Activated CD4-positive, alpha-beta T cell treated with anti-CD3 and anti-CD28 coated beads, Interleukin-2, amount 10 ng/mL, durations not matched to agents 24 days and 14 days (primary cell): ENCODE data around the gene DNM2. TPM values are rescaled to one million over a fixed set of nuclear protein-coding genes. Genes with fewer than 3 reads are reported as not detected.

Source experiments
- DNase-seq: peaks from one replicate; pipeline ENCODE4 v3.0.0; 2022
- H3K27ac Mint-ChIP-seq: one replicate; pipeline ENCODE4 v1.8.0; 2022; ENCODE audit warnings: mild to moderate bottlenecking, mixed read lengths
- H3K27me3 Mint-ChIP-seq: one replicate; pipeline ENCODE4 v1.8.0; 2022; ENCODE audit warnings: mixed read lengths
- H3K36me3 Mint-ChIP-seq: one replicate; pipeline ENCODE4 v1.8.0; 2022; ENCODE audit warnings: low read depth, mild to moderate bottlenecking, mixed read lengths
- H3K4me1 Mint-ChIP-seq: one replicate; pipeline ENCODE4 v1.8.0; 2021; ENCODE audit warnings: mixed read lengths
- H3K4me3 Mint-ChIP-seq: one replicate; pipeline ENCODE4 v1.8.0; 2022; ENCODE audit warnings: mild to moderate bottlenecking, moderate library complexity, mixed read lengths
- H3K9me3 Mint-ChIP-seq: one replicate; pipeline ENCODE4 v1.8.0; 2021; ENCODE audit warnings: mixed read lengths
- intact Hi-C: fragments of 100-400 bp; cut with micrococcal nuclease; formaldehyde crosslinking; loops from one replicate; pipeline ENCODE4 v1.15.1; 2023
- total RNA-seq: library from RNA; stranded (reverse); gene quantifications from 2 replicates; pipeline ENCODE4 v1.2.3, GENCODE V29; 2022

The DNM2 gene
- total RNA-seq, 1 donor from 2014 or later = 211 TPM

DNA sequence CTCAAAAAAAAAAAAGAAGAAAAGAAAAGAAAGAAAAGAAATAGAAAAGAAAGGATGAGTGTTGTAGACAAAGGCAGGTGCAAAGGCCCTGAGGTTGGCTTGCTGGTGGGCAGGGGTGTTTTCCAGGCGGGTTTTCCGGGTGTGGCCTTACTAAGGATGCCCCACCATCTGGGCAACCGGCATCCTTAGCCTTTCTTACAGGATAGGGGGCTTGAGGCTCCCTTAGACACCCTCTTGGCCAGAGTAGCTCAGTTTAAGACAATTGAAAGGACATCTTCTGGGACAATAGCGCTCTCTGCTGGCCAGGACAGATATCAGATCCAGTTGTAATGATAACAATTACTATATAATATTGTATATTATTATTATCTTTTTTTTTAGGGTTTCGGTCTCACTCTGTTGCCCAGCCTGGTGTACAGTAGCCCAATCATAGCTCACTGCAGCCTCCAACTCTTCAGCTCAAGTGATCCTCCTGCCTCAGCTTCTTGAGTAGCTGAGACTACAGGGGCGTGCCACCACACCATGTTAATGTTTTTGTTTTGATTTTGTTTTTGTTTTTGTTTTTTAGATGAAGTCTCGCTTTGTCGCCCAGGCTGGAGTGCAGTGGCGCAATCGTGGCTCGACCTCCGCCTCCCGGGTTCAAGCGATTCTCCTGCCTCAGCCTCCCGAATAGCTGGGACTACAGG, 18.1 kb upstream of the DNM2 start:
- no peak overlapping the region for H3K4me3 Mint-ChIP-seq
- DNase-seq = peak; percentile 91
- peaks cover 6% of the 10 kb centered on the region for H3K27me3 Mint-ChIP-seq
- H3K27ac Mint-ChIP-seq = no peak overlapping the region
- intact Hi-C loops = loop anchor here (1.0 to 5.0 kb wide), 4 partner anchors 45 to 192 kb away; partner anchors contain the start of gene ILF3
- peaks cover 6% of the 10 kb centered on the region for H3K36me3 Mint-ChIP-seq
- no peaks in the 10 kb centered on the region for H3K9me3 Mint-ChIP-seq
- peaks cover 23% of the 10 kb centered on the region for H3K4me1 Mint-ChIP-seq

DNA sequence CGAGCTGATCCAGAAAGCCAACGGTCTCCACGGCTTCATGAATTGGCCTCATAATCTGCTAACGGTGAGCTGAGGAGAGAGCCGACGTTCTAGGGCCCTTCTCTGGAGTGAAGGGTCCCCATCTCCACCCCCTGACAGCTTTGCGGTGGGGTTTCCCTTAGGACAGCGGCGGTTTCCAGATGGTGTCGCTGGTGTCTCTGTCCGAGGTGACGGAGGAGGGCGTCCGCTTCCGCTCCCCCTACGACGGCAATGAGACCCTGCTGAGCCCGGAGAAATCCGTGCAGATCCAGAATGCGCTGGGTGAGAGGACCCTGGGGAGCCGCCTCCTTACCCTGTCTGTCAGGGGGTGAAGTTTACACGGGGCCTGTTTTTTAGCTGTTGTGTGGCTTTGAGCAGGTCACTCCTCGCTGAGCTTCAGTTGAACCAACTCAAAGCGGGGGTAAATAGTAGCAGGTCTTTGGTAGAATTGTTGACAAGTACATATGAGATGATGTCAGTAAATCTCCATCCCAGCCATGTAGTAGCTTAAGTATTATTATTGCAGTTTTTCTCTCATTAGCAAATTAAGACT, 15.8 kb upstream of the DNM2 start:
- Mint-ChIP-seq H3K36me3 (peaks cover 15% of the 10 kb centered on the region), H3K4me3 (peak overlapping the region; percentile 91), H3K4me1 (peaks cover 12% of the 10 kb centered on the region), H3K27me3 (peaks cover 3% of the 10 kb centered on the region), H3K9me3 (no peaks in the 10 kb centered on the region), H3K27ac (peak overlapping the region; percentile 79)
- intact Hi-C loops = loop anchor here (2.0 kb wide), 1 partner anchor 47 kb away; the partner anchor contains the start of gene ILF3
- DNase-seq = peak; percentile 73

GRCh38 chr19:10706990-10707389, 10.9 kb upstream of the DNM2 start:
- DNase-seq = no peak
- Mint-ChIP-seq H3K4me1 (peaks cover 5% of the 10 kb centered on the region), H3K36me3 (peaks cover 25% of the 10 kb centered on the region), H3K27ac (no peak overlapping the region), H3K9me3 (no peaks in the 10 kb centered on the region), H3K27me3 (no peaks in the 10 kb centered on the region), H3K4me3 (no peak overlapping the region)
- intact Hi-C loops = no loop called here

DNA sequence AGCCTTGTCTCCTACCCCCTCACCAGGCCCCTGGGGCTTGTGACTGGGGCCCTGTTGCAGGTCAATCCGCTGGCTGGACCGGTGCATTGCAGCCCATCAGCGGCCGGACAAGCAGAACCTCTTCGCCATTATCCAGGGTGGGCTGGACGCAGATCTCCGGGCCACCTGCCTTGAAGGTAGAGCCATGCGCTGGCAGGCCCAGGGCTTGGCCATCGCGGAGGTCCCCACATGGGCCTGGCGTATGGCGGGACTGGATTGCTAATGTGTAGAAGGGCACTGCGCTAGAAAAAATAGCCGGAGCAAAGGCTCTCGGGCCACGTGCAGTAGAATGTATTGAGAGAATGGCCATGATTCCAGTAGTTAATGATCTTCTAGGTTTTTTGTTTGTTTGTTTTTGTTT, 10.4 kb upstream of the DNM2 start:
- Mint-ChIP-seq H3K4me3 (no peak overlapping the region), H3K4me1 (peaks cover 2% of the 10 kb centered on the region), H3K9me3 (no peaks in the 10 kb centered on the region), H3K27me3 (no peaks in the 10 kb centered on the region), H3K36me3 (peaks cover 24% of the 10 kb centered on the region), H3K27ac (no peak overlapping the region)
- no peak for DNase-seq
- intact Hi-C loops = no loop called here

DNA sequence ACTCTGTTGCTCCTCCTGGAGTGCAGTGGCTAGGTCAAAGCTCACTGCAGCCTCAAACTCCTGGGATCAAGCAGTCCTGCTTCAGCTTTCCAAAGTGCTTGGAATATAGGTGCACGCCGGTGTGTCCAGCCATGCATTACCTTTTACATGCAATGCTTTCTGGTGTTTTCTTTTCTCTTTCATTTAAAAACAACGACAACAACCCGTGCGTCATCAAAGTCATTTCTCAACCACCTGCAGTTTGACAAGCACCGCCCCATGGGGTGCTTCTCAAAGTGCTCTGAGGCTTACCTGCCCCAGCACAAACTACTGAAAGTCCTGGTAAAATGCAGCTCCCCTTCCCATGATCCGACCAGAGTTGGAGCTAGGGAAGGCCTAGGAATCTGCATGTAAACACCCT, 9.6 kb upstream of the DNM2 start:
- Mint-ChIP-seq H3K27ac (no peak overlapping the region), H3K4me1 (peaks cover 2% of the 10 kb centered on the region), H3K9me3 (no peaks in the 10 kb centered on the region), H3K36me3 (peaks cover 24% of the 10 kb centered on the region), H3K27me3 (no peaks in the 10 kb centered on the region), H3K4me3 (no peak overlapping the region)
- intact Hi-C loops = no loop called here
- DNase-seq = no peak

DNA sequence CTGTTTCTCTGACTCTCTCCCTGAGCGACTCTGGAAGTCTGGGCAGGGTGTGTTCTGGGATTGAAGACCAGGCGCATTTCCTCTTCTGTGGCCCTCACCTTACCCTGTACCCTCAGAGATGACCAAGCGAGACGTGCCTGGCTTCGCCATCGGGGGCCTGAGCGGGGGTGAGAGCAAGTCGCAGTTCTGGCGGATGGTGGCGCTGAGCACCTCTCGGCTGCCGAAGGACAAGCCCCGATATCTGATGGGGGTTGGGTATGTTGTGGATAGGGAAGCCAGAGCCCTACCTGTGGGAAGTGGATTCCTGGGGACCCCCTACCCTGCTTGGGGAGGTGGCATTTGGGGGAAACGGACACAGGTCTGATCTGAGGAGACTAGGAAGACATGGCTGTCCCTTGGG, 5.8 kb upstream of the DNM2 start:
- peaks cover 4% of the 10 kb centered on the region for H3K4me1 Mint-ChIP-seq
- H3K9me3 Mint-ChIP-seq = no peaks in the 10 kb centered on the region
- H3K27ac Mint-ChIP-seq = no peak overlapping the region
- DNase-seq = no peak
- peaks cover 21% of the 10 kb centered on the region for H3K36me3 Mint-ChIP-seq
- H3K4me3 Mint-ChIP-seq = no peak overlapping the region
- no peaks in the 10 kb centered on the region for H3K27me3 Mint-ChIP-seq
- intact Hi-C loops = no loop called here

- Mint-ChIP-seq H3K27me3 (no peaks in the 10 kb centered on the region), H3K9me3 (no peaks in the 10 kb centered on the region), H3K4me1 (peaks cover 7% of the 10 kb centered on the region), H3K36me3 (peaks cover 19% of the 10 kb centered on the region), H3K27ac (no peak overlapping the region), H3K4me3 (no peak overlapping the region)
- DNase-seq = peak; percentile 56
- intact Hi-C loops = no loop called here
These were observed 5.1 kb upstream of the DNM2 start for GRCh38 chr19:10712754-10713153.

DNA sequence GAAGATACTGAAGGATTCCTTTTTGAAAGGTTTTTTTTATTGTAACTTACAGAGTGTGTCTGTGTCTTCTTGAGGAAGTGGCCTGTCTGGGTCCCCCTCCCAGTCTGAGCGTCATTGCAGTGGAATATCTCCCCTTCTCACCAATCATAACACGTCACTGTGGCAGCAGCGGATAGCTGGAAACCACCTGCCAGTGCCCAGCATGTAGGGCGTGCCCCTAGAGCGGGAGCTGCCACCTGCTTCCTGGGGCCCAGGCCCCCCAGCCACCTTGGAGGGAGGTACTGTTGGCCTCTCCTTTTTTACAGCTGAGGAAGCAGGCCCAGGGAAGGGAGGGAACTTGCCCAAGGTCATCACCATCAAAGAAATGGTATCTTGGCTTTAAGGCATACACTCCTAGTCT, 4.6 kb upstream of the DNM2 start:
- H3K27me3 Mint-ChIP-seq = no peaks in the 10 kb centered on the region
- H3K36me3 Mint-ChIP-seq = peaks cover 17% of the 10 kb centered on the region
- peak; percentile 59 for DNase-seq
- no peak overlapping the region for H3K27ac Mint-ChIP-seq
- H3K4me3 Mint-ChIP-seq = no peak overlapping the region
- peaks cover 7% of the 10 kb centered on the region for H3K4me1 Mint-ChIP-seq
- H3K9me3 Mint-ChIP-seq = no peaks in the 10 kb centered on the region
- intact Hi-C loops = no loop called here

GRCh38 chr19:10717054-10717355, 874 bp upstream of the DNM2 start:
- DNase-seq = no peak
- H3K36me3 Mint-ChIP-seq = peaks cover 18% of the 10 kb centered on the region
- H3K4me1 Mint-ChIP-seq = peaks cover 20% of the 10 kb centered on the region
- peak overlapping the region; percentile 50 for H3K27ac Mint-ChIP-seq
- no peaks in the 10 kb centered on the region for H3K9me3 Mint-ChIP-seq
- intact Hi-C loops = loop anchor here (1.0 kb wide), 5 partner anchors 14 to 147 kb away; partner anchors contain the start of gene TMED1
- peak overlapping the region; percentile 78 for H3K4me3 Mint-ChIP-seq
- H3K27me3 Mint-ChIP-seq = no peaks in the 10 kb centered on the region

GRCh38 chr19:10718205-10719196, 622 bp downstream of the DNM2 start:
- Mint-ChIP-seq H3K27me3 (no peaks in the 10 kb centered on the region), H3K36me3 (peaks cover 23% of the 10 kb centered on the region), H3K4me3 (peak overlapping the region; percentile 99), H3K4me1 (peaks cover 25% of the 10 kb centered on the region), H3K9me3 (no peaks in the 10 kb centered on the region), H3K27ac (peak overlapping the region; percentile 83)
- peak; percentile 86 for DNase-seq
- intact Hi-C loops = no loop called here

DNA sequence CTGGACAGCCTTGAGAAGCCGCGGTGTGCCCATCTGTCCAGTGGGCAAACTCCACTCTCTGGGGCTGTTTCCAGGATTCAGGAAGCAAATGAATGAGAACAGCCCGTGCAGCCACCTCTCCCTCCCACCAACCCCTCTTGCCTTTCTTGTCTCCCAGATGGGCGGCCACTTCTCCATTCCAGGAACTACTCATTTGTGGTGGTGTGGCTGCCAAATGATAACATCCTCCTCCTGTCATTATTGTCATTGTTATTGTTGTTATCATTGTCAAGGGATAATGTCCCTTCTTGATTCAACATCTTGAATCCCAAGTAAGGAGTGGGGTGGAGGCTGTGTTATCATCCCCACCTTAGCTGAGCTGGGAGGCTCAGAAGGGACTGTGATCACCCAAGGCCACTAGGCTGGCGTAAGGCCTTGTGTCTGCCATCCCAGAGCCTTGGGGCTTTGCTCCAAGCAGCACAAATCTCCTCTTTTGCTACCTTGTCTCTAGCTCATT, 1.6 kb downstream of the DNM2 start:
- Mint-ChIP-seq H3K4me3 (peak overlapping the region; percentile 99), H3K4me1 (peaks cover 28% of the 10 kb centered on the region), H3K27ac (peak overlapping the region; percentile 72), H3K27me3 (no peaks in the 10 kb centered on the region), H3K36me3 (peaks cover 24% of the 10 kb centered on the region), H3K9me3 (no peaks in the 10 kb centered on the region)
- DNase-seq = peak; percentile 68
- intact Hi-C loops = no loop called here

GRCh38 chr19:10720607-10721125, 2.8 kb downstream of the DNM2 start:
- Mint-ChIP-seq H3K4me3 (peak overlapping the region; percentile 50), H3K4me1 (peaks cover 28% of the 10 kb centered on the region)

GRCh38 chr19:10723591-10723990, 5.7 kb downstream of the DNM2 start:
- DNase-seq = no peak
- intact Hi-C loops = no loop called here
- Mint-ChIP-seq H3K27me3 (no peaks in the 10 kb centered on the region), H3K4me1 (peaks cover 34% of the 10 kb centered on the region), H3K27ac (no peak overlapping the region), H3K4me3 (no peak overlapping the region), H3K9me3 (no peaks in the 10 kb centered on the region), H3K36me3 (peaks cover 41% of the 10 kb centered on the region)

More at GRCh38 chr19:10720607-10721125, 2.8 kb downstream of the DNM2 start:
- H3K36me3 Mint-ChIP-seq = peaks cover 28% of the 10 kb centered on the region
- H3K9me3 Mint-ChIP-seq = no peaks in the 10 kb centered on the region
- no peaks in the 10 kb centered on the region for H3K27me3 Mint-ChIP-seq
- no peak for DNase-seq
- H3K27ac Mint-ChIP-seq = peak overlapping the region; percentile 37
- intact Hi-C loops = no loop called here
